ENCODE data around the gene OR13C9. TPM values are rescaled to one million over a fixed set of nuclear protein-coding genes. Genes with fewer than 3 reads are reported as not detected.
"Not testable (repeated sequence)": the region's sequence is repeated elsewhere in the genome, so short reads cannot be mapped to it uniquely, and the experiment has no call there.

The OR13C9 gene
- total RNA-seq, result not detected in 2 replicates

GRCh38 chr9:104618104-104618503 lies at the start of gene OR13C9:
TSS of gene OR13C9 (minus strand) at chr9:104618204. CDS start at chr9:104618204, 0 bp downstream.
- DNase-seq, result no peak

DNA sequence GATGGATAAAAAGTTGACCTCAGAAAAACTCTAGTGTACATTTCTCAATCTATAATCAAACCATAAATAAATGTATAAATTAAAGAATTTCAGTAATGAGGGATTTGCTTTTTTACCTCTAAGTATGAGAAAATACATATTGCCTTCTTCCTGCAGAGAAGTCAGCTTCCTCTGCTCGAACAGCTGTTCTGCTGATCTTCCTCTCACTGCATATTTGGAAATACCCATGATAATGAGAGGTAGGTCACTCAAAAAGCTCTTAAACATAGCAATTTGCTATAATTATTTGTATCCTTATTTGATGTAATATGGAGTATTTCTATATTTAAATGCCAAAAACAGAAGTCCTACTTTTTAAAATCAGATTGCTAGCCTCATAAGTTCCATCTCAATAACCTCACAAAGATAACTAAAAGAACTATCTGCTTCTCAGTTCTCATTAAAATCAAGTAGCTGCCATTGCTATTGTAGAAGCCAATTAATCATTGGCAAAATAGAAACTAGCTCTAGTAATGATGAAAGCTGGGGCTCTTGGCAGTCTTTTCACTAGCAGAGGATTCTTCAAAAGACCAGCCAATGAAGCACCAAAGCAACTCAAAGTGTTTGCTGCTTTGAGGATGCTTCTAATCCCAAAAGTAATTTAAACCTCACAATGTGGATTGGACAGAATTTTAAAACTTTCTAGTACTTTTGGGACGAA lies 40.6 kb upstream of the OR13C9 start:
- no peak for DNase-seq

DNA sequence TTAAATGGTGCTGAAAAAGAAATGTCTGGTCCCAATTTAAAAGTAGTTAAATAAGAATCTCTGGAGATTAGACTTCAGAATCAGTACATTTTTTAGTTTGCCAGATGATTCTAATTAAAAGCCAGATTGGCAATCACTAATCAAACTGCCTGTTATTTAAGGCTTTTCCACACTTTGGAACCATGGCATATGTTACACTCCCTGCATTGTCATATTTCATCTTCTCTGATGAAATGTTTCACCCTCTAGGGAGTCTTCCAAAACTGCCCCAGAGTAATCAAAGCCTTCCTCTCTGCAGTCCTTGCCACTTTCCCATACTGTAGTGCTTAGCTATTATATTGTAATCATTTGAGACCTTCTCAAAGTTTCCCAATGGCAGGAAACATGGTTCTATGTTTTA lies 17.5 kb upstream of the OR13C9 start:
- no peak for DNase-seq

DNA sequence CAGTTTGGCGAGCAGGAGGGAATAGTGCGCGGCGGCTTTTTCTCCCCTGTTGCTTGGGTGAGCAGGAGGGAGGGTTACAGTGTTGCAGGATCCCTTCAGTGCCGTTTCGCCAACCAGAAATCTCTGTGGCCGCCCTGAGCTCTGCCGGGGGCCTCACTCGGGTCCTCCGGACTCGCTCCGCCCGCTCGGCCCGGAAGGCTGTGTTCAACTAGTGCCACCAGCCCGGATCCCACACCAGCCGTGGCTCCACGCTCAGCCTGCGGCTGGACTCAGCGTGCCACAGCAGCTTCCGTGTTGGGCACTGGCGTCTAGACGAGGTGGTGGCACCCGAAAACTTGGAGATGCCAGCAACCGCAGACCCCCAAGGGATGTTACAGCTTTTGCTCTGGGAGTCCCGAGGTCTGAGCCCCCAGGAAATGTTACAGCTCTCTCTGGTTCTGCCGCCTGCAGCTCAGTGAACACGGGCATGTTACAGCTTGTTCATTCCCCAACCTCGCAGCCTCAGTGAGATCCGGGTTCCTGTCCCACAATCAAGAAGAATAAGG lies 16.0 kb upstream of the OR13C9 start:
- no peak for DNase-seq

GRCh38 chr9:104625964-104626363 lies 8.0 kb upstream of the OR13C9 start:
- not testable (repeated sequence) for DNase-seq

DNA sequence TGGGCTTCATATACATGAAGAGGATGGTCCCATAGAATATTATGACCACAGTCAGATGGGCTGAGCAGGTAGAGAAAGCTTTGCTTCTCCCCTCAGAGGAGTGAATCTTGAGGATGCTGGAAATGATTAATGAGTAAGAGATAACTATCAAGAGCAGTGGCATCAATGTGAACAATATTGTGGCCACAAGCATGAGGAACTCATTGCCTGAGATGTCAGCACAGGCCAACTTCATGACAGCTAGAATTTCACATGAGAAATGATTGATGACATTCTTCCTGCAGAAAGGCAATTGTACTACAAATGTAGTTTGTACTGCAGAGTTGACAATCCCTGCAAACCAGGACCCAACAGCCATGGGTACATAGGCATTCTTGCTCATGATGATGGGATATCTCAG lies 586 bp downstream of the OR13C9 start:
- DNase-seq, result no peak

GRCh38 chr9:104611213-104611612 lies 6.8 kb downstream of the OR13C9 start:
- DNase-seq, result no peak

DNA sequence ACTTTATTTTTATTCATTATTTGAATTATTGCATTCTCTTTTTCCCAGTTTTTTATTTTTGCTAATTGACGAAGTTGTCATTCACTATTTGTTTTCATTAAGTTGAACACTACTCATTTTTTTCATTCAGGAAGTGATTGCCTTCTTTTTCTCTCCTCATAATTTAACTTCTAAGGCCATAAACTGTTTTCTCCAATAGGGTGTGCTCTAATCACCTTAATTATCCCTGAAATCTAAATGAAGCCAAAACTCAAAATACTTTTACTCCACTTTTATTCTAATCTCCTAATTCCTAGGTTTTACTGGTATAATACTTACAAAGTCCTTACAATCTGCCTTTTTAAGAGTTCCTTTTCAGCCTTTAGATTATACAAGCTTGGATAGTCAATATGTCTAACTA lies 9.7 kb downstream of the OR13C9 start:
- no peak for DNase-seq

- DNase-seq, result no peak
Observed at GRCh38 chr9:104606152-104606551, 11.9 kb downstream of the OR13C9 start.

DNA sequence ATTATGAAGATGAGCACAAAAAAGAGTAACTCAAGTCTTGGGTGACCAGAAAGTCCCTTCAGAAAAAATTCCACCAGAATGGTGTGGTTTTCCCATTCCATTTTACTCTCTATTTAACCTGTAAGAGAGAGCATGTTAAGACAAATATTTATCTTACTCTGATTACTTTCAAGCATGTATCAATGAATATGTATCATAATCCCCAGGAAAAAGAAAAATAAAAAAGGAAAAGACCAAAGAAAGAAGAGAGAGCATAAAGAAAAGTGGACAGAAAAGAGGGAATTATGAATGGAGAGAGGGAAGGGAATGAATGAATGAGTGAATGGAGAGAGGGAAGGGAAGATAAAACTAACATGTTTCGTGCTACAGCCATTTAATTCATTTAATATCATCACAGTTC lies 12.5 kb downstream of the OR13C9 start, which contains the start of gene OR13C2:
OR13C2 (minus strand) TSS at position 101 of the 400 bp plus-strand sequence; CDS start at position 101, 0 bp downstream.
- not testable (repeated sequence) for DNase-seq

- no peak for DNase-seq
Observed at GRCh38 chr9:104604801-104605200, 13.2 kb downstream of the OR13C9 start.

DNA sequence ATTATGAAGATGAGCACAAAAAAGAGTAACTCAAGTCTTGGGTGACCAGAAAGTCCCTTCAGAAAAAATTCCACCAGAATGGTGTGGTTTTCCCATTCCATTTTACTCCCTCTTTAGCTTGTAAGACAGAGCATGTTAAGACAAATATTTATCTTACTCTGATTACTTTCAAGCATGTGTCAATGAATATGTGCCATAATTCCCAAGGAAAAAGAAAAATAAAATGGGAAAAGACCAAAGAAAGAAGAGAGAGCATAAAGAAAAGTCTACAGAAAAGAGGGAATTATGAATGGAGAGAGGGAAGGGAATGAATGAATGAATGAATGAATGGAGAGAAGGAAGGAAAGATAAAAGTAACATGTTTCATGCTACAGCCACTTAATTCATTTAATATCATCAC lies 18.7 kb downstream of the OR13C9 start, which contains the start of gene OR13C5:
OR13C5 (minus strand) TSS at position 101 of the 400 bp plus-strand sequence; CDS start at position 101, 0 bp downstream.
- not testable (repeated sequence) for DNase-seq

GRCh38 chr9:104598749-104599148 lies 19.3 kb downstream of the OR13C9 start:
- DNase-seq, result not testable (repeated sequence)

- DNase-seq, result no peak
Observed at GRCh38 chr9:104589626-104590025, 28.4 kb downstream of the OR13C9 start.

DNA sequence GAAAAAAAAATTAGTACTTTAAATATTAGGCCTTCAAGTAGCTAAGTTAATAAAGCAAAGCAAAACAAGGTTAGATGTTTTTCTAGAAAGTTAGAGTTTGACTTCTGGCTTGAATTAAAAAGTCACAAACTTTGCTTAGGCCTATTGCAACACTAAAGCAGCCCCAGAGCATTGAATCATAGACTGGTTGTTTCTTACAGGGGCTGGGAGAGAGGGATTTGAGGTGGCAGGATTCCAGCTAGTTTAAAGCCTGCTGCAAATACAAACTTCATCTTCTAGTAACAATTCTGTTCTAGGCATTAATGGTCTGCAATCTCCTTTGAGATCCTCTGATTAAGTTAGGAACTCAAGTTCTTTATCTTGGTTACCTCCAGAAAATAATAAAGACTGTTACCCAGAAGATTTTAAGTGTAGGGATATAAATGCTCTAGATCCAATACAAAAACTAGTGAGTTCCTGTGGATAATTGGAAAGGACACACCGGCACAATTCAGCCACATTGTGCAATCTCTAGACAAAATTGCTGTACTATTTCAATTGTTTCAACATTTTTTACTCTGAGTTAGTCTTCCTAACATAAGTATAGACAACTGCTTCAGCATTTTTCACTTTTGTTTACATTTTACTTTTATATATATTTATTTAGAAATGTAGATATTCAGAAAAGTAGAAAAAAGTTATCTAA lies 31.4 kb downstream of the OR13C9 start:
- no peak for DNase-seq

- DNase-seq, result no peak
Observed at GRCh38 chr9:104580562-104580961, 37.4 kb downstream of the OR13C9 start.

DNA sequence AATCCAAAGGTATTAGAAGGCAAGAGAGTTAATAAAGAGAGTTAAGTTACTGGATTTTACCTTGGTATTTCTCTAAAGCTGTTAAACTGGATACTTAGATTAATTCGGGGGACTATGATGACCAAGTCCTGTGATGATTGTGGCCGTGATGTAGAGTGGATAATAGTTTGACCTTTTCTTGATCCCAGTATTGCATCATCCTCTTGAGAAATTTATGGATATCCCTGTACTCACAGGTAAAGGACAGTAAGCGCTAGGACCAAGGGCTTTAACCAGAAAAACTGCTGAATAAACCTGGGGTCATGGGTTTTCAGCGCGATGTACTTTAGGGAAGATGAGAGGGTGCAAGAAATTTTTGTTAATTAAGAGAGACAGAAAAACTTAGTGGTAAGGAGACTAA lies 40.7 kb downstream of the OR13C9 start:
- DNase-seq, result no peak

DNA sequence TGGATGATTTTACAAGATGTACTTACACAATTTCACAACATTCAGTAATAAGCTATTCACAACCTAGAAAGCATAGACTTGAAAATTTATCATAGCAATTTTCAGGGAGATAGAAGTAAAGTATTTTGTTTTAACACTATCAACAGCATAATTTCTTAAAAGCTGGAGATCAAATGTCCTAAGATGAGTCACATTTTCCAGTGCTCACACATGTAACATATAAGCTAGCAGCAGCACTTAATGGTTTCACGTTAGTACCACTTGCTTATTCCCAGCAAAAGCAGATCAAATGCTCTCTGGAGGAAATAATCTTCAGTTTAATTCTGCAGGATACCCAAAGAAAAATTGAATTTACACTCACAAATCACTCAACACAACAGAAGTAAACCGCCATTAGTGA lies 42.5 kb downstream of the OR13C9 start:
- no peak for DNase-seq

DNA sequence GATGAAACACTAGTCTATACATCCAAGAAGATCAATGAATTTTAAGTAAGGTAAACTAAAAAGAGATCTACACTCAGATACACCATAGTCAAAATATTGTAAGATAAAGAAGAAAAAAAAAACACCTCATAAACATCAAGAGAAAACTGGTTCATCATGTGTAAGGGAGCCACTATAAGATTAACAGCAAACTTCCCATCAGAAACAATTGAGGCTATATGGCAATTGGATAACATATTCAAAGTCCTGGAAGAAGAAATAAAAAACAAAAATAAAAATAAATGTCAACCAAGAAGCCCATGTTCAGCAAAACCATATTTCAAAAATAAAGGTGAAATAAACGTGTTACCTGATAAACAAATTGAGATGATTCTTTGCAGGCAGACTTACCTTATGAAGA lies 45.4 kb downstream of the OR13C9 start:
- no peak for DNase-seq

GRCh38 chr9:104568868-104569267 lies 49.1 kb downstream of the OR13C9 start, which contains the start of gene OR13C8:
TSS of gene OR13C8 (plus strand) at chr9:104569168. CDS start at chr9:104569168, 0 bp downstream.
- no peak for DNase-seq

Data from dermis blood vessel endothelial cell (primary cell).